K562 (cell line): ENCODE results near the gene DTNBP1. TPM values are rescaled to one million over a fixed set of nuclear protein-coding genes. Genes with fewer than 3 reads are reported as not detected.
A peak's percentile ranks its signal among the peaks of the same experiment; 100 is the strongest.

ENCODE experiments used
- ARHGAP35 ChIP-seq: fragments of 450-650 bp; IDR thresholded peaks from 2 replicates; pipeline ENCODE4 v1.6.1; 2018; ENCODE audit not compliant: partially characterized antibody
- ATF3 ChIP-seq, 2 experiments: fragments of 450-650 bp in 1 of 2; sonication (generic) in 1 of 2; formaldehyde crosslinking in 1 of 2; IDR thresholded peaks in 1 of 2; conservative IDR thresholded peaks in 1 of 2; 2 replicates each; pipeline versions ENCODE4 v1.6.1 to v1.8.1; 2016 to 2023; ENCODE audit warnings: mild to moderate bottlenecking in 2 of 2, moderate library complexity in 2 of 2, inconsistent platforms in 1 of 2, missing genetic modification reagents in 1 of 2
- CCNT2 ChIP-seq: IDR thresholded peaks from 2 replicates; pipeline ENCODE4 v1.6.1; 2011; ENCODE audit warnings: borderline replicate concordance, low read depth, mild to moderate bottlenecking, moderate library complexity, mixed read lengths, low read length; ENCODE audit not compliant: insufficient read length; ENCODE audit errors: extremely low read depth
- ELF1 ChIP-seq: fragments of 200-800 bp; sonication (Bioruptor generic); IDR thresholded peaks from 2 replicates; pipeline ENCODE4 v1.6.1; 2016; ENCODE audit warnings: missing genetic modification characterization, missing compliant biosample characterization
- EP400 ChIP-seq: fragments of 450-650 bp; IDR thresholded peaks from 2 replicates; pipeline ENCODE4 v1.6.1; 2017; ENCODE audit warnings: antibody characterized with exemption, mild to moderate bottlenecking, moderate library complexity
- JUND ChIP-seq, 2 experiments: IDR thresholded peaks; 2 replicates in 1 of 2; 3 replicates in 1 of 2; pipeline ENCODE4 v1.6.1; 2011; ENCODE audit warnings: borderline replicate concordance in 2 of 2, low read depth in 2 of 2, low read length in 2 of 2, improper control_type of control experiment in 1 of 2, missing biosample characterization in 1 of 2, missing genetic modification characterization in 1 of 2, missing genetic modification reagents in 1 of 2
- KDM1A ChIP-seq, 2 experiments: fragments of 450-650 bp; IDR thresholded peaks; 2 replicates each; pipeline ENCODE4 v1.6.1; 2016; ENCODE audit warnings: mild to moderate bottlenecking in 2 of 2
- LEF1 ChIP-seq: fragments of 450-650 bp; IDR thresholded peaks from 2 replicates; pipeline ENCODE4 v1.6.1; 2016; ENCODE audit warnings: mild to moderate bottlenecking
- MAFF ChIP-seq: IDR thresholded peaks from 2 replicates; pipeline ENCODE4 v1.6.1; 2012; ENCODE audit warnings: low read length, improper control_type of control experiment
- NR2C2 ChIP-seq, 2 experiments: fragments of 200-800 bp in 1 of 2; sonication (Bioruptor generic) in 1 of 2; sonication (generic) in 1 of 2; formaldehyde crosslinking in 1 of 2; IDR thresholded peaks; 2 replicates each; pipeline versions ENCODE4 v1.6.1 to v1.8.0; 2016 to 2022; ENCODE audit warnings: mild to moderate bottlenecking in 1 of 2, missing compliant biosample characterization in 1 of 2, missing genetic modification characterization in 1 of 2, missing genetic modification reagents in 1 of 2
- PCBP1 ChIP-seq: fragments of 200-400 bp; formaldehyde crosslinking; IDR thresholded peaks from 2 replicates; pipeline ENCODE4 v1.6.1; 2018; ENCODE audit warnings: mild to moderate bottlenecking, low read depth, low read length; ENCODE audit not compliant: poor library complexity, severe bottlenecking
- RBM17 ChIP-seq: fragments of 200-400 bp; formaldehyde crosslinking; IDR thresholded peaks from 2 replicates; pipeline ENCODE4 v1.6.1; 2017; ENCODE audit warnings: low read depth, mild to moderate bottlenecking, low read length, borderline replicate concordance
- SMARCA4 ChIP-seq: fragments of 450-650 bp; IDR thresholded peaks from 2 replicates; pipeline ENCODE4 v1.6.1; 2016
- TEAD4 ChIP-seq, 2 experiments: sonication (generic) in 1 of 2; formaldehyde crosslinking in 1 of 2; IDR thresholded peaks; 2 replicates each; pipeline versions ENCODE4 v1.6.1 to v1.8.0; 2012 to 2022; ENCODE audit warnings: borderline replicate concordance in 1 of 2, inconsistent platforms in 1 of 2, low read length in 1 of 2, mild to moderate bottlenecking in 1 of 2, missing genetic modification reagents in 1 of 2
- ZBTB7A ChIP-seq: IDR thresholded peaks from 2 replicates; pipeline ENCODE4 v1.6.1; 2011; ENCODE audit warnings: low read depth, mild to moderate bottlenecking, low read length, moderate library complexity, borderline replicate concordance; ENCODE audit not compliant: control insufficient read depth
- ZNF175 ChIP-seq: fragments of 200-800 bp; sonication (Bioruptor generic); IDR thresholded peaks from 2 replicates; pipeline ENCODE4 v1.6.1; 2016; ENCODE audit warnings: low read depth, mild to moderate bottlenecking, missing genetic modification characterization, missing compliant biosample characterization
- ZNF239 ChIP-seq: fragments of 250-450 bp; sonication (Bioruptor Pico); IDR thresholded peaks from 2 replicates; pipeline ENCODE4 v1.4.0; 2020; ENCODE audit warnings: mild to moderate bottlenecking
- ZNF354B ChIP-seq: fragments of 250-450 bp; sonication (Bioruptor Pico); IDR thresholded peaks from 2 replicates; pipeline ENCODE4 v1.4.0; 2020
- ZNF395 ChIP-seq: fragments of 200-800 bp; sonication (Bioruptor generic); IDR thresholded peaks from 2 replicates; pipeline ENCODE4 v1.6.1; 2017; ENCODE audit warnings: missing genetic modification characterization, missing compliant biosample characterization
- polyA plus RNA-seq, 8 experiments: library from polyadenylated mRNA; depleted of rRNA in 4 of 8; stranded (reverse) in 5 of 8; unstranded in 3 of 8; fragments of >200 nt; fragmentation: Nextera tagmentation in 2 of 8; fragmentation: Illumina TruSeq in 1 of 8; extraction: Ambion mirVana in 2 of 8; extraction: Trizol in 1 of 8; gene quantifications; 2 replicates each; pipeline versions ENCODE4 v1.2.1 to v1.2.3, GENCODE V29; 2011 to 2014; ENCODE audit warnings: inconsistent platforms in 1 of 8, missing spikeins in 1 of 8
- total RNA-seq, 7 experiments: library from RNA; depleted of rRNA in 6 of 7; stranded (reverse); fragments of >200 nt in 6 of 7; fragmentation: Illumina TruSeq in 2 of 7; extraction: Trizol in 2 of 7; gene quantifications; 2 replicates each; pipeline versions ENCODE4 v1.2.1 to v1.2.3, GENCODE V29; 2011 to 2021; ENCODE audit warnings: low replicate concordance in 1 of 7

Gene DTNBP1
- total and polyA plus RNA-seq, 9 of the 15 experiments (the other 6 are each of a cell fraction or from before 2014, with no cell fraction given): 16.7 to 54.5 (median 21.4) TPM

GRCh38 chr6:15698471-15698870, 35.6 kb upstream of the DTNBP1 start (continued):
- peak; percentile 82 for TF ChIP-seq ATF3 (IDR thresholded peaks at IDR 0.05)
- no peak for TF ChIP-seq ATF3 (CRISPR knock-in tag; conservative IDR thresholded peaks at IDR 0.05)
- no peak for TF ChIP-seq NR2C2 (CRISPR knock-in tag; IDR thresholded peaks at IDR 0.05)
- TF ChIP-seq NR2C2 (tag; IDR thresholded peaks at IDR 0.05): no peak
- TF ChIP-seq ZNF175 (CRISPR knock-in tag): no peak
- peak; percentile 87 for TF ChIP-seq JUND (IDR thresholded peaks at IDR 0.05; ENCODE audit: borderline replicate concordance, low read depth, low read length)
- TF ChIP-seq JUND (tag; IDR thresholded peaks at IDR 0.05; ENCODE audit: borderline replicate concordance, low read depth, low read length): peak; percentile 75; the same call in 2 of the 3 replicates
- TF ChIP-seq ZNF239 (CRISPR knock-in tag): no peak
- peak; percentile 91 for TF ChIP-seq TEAD4 (IDR thresholded peaks at IDR 0.05; ENCODE audit: low read length)
- TF ChIP-seq TEAD4 (CRISPR knock-in tag; IDR thresholded peaks at IDR 0.05; ENCODE audit: borderline replicate concordance): no peak
- TF ChIP-seq ZBTB7A: peak; percentile 24; the same call in 1 of the 2 replicates
- TF ChIP-seq EP400: no peak
- 0 out of 2 replicates have a peak, but pooled peaks have one; percentile 20 for TF ChIP-seq MAFF
- no peak for TF ChIP-seq ZNF354B (CRISPR knock-in tag)
- TF ChIP-seq RBM17: no peak
- TF ChIP-seq PCBP1: no peak
- TF ChIP-seq SMARCA4: peak; percentile 94
- TF ChIP-seq KDM1A (IDR thresholded peaks at IDR 0.05): peak in 1 of 2 experiments; percentile 45; a peak in 2 of 4 replicates
- peak; percentile 30 for TF ChIP-seq CCNT2
- no peak for TF ChIP-seq ARHGAP35
- no peak for TF ChIP-seq ELF1 (tag)
- TF ChIP-seq LEF1: peak; percentile 81; the same call in 1 of the 2 replicates
- 0 out of 2 replicates have a peak, but pooled peaks have one; percentile 26 for TF ChIP-seq ZNF395 (CRISPR knock-in tag)
